IPS-18c (cell line): Measurements from ENCODE around the gene IGSF22.
"Not testable (repeated sequence)": the region's sequence is repeated elsewhere in the genome, so short reads cannot be mapped to it uniquely, and the experiment has no call there.

ENCODE experiments used
- H3K4me3 ChIP-seq: 2 replicates; pipeline ENCODE4 v1.7.0; 2013; ENCODE audit warnings: low read depth, mild to moderate bottlenecking, low read length, moderate library complexity; ENCODE audit not compliant: insufficient read depth
- H3K9me3 ChIP-seq: one replicate; pipeline ENCODE4 v1.6.1; 2013; ENCODE audit warnings: mild to moderate bottlenecking, low read length, moderate library complexity; ENCODE audit not compliant: control insufficient read depth, insufficient read depth

IGSF22 gene

GRCh38 chr11:18672209-18672608 is 53.8 kb downstream of the IGSF22 start:
- H3K9me3 ChIP-seq, H3K4me3 ChIP-seq: not testable (repeated sequence)

- no peak overlapping the region for H3K4me3 ChIP-seq
- no peaks in the 10 kb centered on the region for H3K9me3 ChIP-seq
Measured at GRCh38 chr11:18671246-18671645, 54.7 kb downstream of the IGSF22 start.

GRCh38 chr11:18669711-18670110 is 56.3 kb downstream of the IGSF22 start:
- Histone ChIP-seq H3K4me3 (no peak overlapping the region), H3K9me3 (no peaks in the 10 kb centered on the region)

GRCh38 chr11:18669219-18669596 is 56.8 kb downstream of the IGSF22 start:
- no peaks in the 10 kb centered on the region for H3K9me3 ChIP-seq

GRCh38 chr11:18668131-18668530 is 57.9 kb downstream of the IGSF22 start:
- no peaks in the 10 kb centered on the region for H3K9me3 ChIP-seq
- H3K4me3 ChIP-seq = no peak overlapping the region

More at GRCh38 chr11:18669219-18669596, 56.8 kb downstream of the IGSF22 start:
- H3K4me3 ChIP-seq = no peak overlapping the region

GRCh38 chr11:18665353-18665872 is 60.6 kb downstream of the IGSF22 start:
- H3K4me3 ChIP-seq, H3K9me3 ChIP-seq: not testable (repeated sequence)

- no peak overlapping the region for H3K4me3 ChIP-seq
- H3K9me3 ChIP-seq = peaks cover 7% of the 10 kb centered on the region
Measured at GRCh38 chr11:18657673-18658072, 68.3 kb downstream of the IGSF22 start.
